SK-N-SH (cell line): ENCODE results near the gene ELMO3.

Source experiments
- GABPA ChIP-seq: IDR thresholded peaks from 2 replicates; pipeline ENCODE4 v1.4.0; 2012; ENCODE audit warnings: low read depth, mild to moderate bottlenecking
- USF2 ChIP-seq: fragments of 150-350 bp; IDR thresholded peaks from 2 replicates; pipeline ENCODE4 v1.6.1; 2017; ENCODE audit warnings: antibody characterized with exemption, low read length, low read depth, borderline replicate concordance

GRCh38 chr16:67228905-67229304 is 30.0 kb downstream of the ELMO3 start:
- no peak for TF ChIP-seq USF2
- no peak for TF ChIP-seq GABPA
